CD14-positive monocyte (primary cell): ENCODE data around the gene GAPVD1. TPM values are rescaled to one million over a fixed set of nuclear protein-coding genes. Genes with fewer than 3 reads are reported as not detected.

Experiments used
- DNase-seq, 3 donors: peaks; one replicate each; pipeline ENCODE4 v3.0.0-alpha.2; 2011 to 2022
- H2AFZ ChIP-seq: 2 replicates; pipeline ENCODE4 v1.6.0; 2012; ENCODE audit warnings: mild to moderate bottlenecking, low read depth, low read length, inconsistent platforms; ENCODE audit not compliant: insufficient read depth, poor library complexity, severe bottlenecking
- H3K27ac ChIP-seq, 2 donors: 1 replicate in 1 of 2; 2 replicates in 1 of 2; pipeline ENCODE4 v1.5.1; 2012 to 2013; ENCODE audit warnings: low read length in 2 of 2, control low read depth in 1 of 2, inconsistent platforms in 1 of 2, low read depth in 1 of 2, mild to moderate bottlenecking in 1 of 2
- H3K27me3 ChIP-seq, 2 donors: one replicate each; pipeline versions ENCODE4 v1.6.0 to v1.6.1; 2011 to 2013; ENCODE audit warnings: low read length in 2 of 2; ENCODE audit not compliant: control insufficient read depth in 2 of 2, insufficient read depth in 2 of 2
- H3K36me3 ChIP-seq, 2 donors: replicated peaks in 1 of 2; 1 replicate in 1 of 2; 2 replicates in 1 of 2; pipeline versions ENCODE4 v1.5.1 to v1.6.1; 2012 to 2013; ENCODE audit warnings: low read length in 2 of 2, control low read depth in 1 of 2, inconsistent platforms in 1 of 2, mild to moderate bottlenecking in 1 of 2; ENCODE audit not compliant: insufficient read depth in 2 of 2, control insufficient read depth in 1 of 2
- H3K4me1 ChIP-seq, 2 donors: 1 replicate in 1 of 2; 2 replicates in 1 of 2; pipeline versions ENCODE4 v1.5.1 to v1.6.1; 2012 to 2013; ENCODE audit warnings: low read length in 2 of 2, control low read depth in 1 of 2, inconsistent platforms in 1 of 2, mild to moderate bottlenecking in 1 of 2, moderate library complexity in 1 of 2; ENCODE audit not compliant: insufficient read depth in 2 of 2, control insufficient read depth in 1 of 2
- H3K4me2 ChIP-seq: replicated peaks from 2 replicates; pipeline ENCODE3; 2012; ENCODE audit warnings: low read length, moderate library complexity, mild to moderate bottlenecking; ENCODE audit not compliant: poor library complexity, severe bottlenecking; ENCODE audit errors: extremely low read depth
- H3K4me3 ChIP-seq, 3 experiments: fragments of 200-600 bp in 1 of 3; sonication (generic) in 1 of 3; replicated peaks in 1 of 3; 1 replicate in 2 of 3; 2 replicates in 1 of 3; pipeline ENCODE4 v1.5.1; 2011 to 2013; ENCODE audit warnings: low read length in 3 of 3, mild to moderate bottlenecking in 3 of 3, control low read depth in 2 of 3, low read depth in 2 of 3, inconsistent platforms in 1 of 3, moderate library complexity in 1 of 3
- H3K79me2 ChIP-seq: 2 replicates; pipeline ENCODE4 v1.6.0; 2012; ENCODE audit warnings: mild to moderate bottlenecking, control low read depth, inconsistent platforms, low read length, moderate library complexity; ENCODE audit not compliant: insufficient read depth
- H3K9ac ChIP-seq: 2 replicates; pipeline ENCODE4 v1.6.0; 2017; ENCODE audit warnings: low read length, mild to moderate bottlenecking; ENCODE audit not compliant: insufficient read depth, poor library complexity, severe bottlenecking
- H3K9me3 ChIP-seq, 2 donors: replicated peaks in 1 of 2; 1 replicate in 1 of 2; 2 replicates in 1 of 2; pipeline versions ENCODE4 v1.5.1 to v1.6.1; 2012 to 2013; ENCODE audit warnings: low read length in 2 of 2, control low read depth in 1 of 2; ENCODE audit not compliant: control insufficient read depth in 1 of 2, insufficient read depth in 1 of 2
- H4K20me1 ChIP-seq: 2 replicates; pipeline ENCODE4 v1.6.0; 2012; ENCODE audit warnings: mild to moderate bottlenecking, low read length, control low read depth, moderate library complexity; ENCODE audit not compliant: insufficient read depth
- H3K27ac Mint-ChIP-seq, 7 donors: one replicate each; pipeline ENCODE4 v1.8.0; 2020; ENCODE audit warnings: mild to moderate bottlenecking in 7 of 7, mixed read lengths in 7 of 7, moderate library complexity in 6 of 7, inconsistent platforms in 2 of 7
- H3K27me3 Mint-ChIP-seq, 3 donors: one replicate each; pipeline ENCODE4 v1.8.0; 2021 to 2022; ENCODE audit warnings: low read depth in 3 of 3, mild to moderate bottlenecking in 3 of 3, mixed read lengths in 3 of 3, moderate library complexity in 3 of 3, inconsistent platforms in 1 of 3
- H3K36me3 Mint-ChIP-seq, 2 donors: one replicate each; pipeline ENCODE4 v1.8.0; 2020; ENCODE audit warnings: mixed read lengths in 2 of 2, inconsistent platforms in 1 of 2, mild to moderate bottlenecking in 1 of 2
- H3K4me1 Mint-ChIP-seq: one replicate; pipeline ENCODE4 v1.8.0; 2020; ENCODE audit warnings: mild to moderate bottlenecking, mixed read lengths
- H3K4me3 Mint-ChIP-seq, 2 donors: one replicate each; pipeline ENCODE4 v1.8.0; 2020; ENCODE audit warnings: mild to moderate bottlenecking in 2 of 2, mixed read lengths in 2 of 2, moderate library complexity in 1 of 2
- H3K9me3 Mint-ChIP-seq, 7 donors: one replicate each; pipeline ENCODE4 v1.8.0; 2020 to 2022; ENCODE audit warnings: mixed read lengths in 7 of 7, mild to moderate bottlenecking in 6 of 7, moderate library complexity in 6 of 7, inconsistent platforms in 2 of 7
- CTCF ChIP-seq: fragments of 200-600 bp; IDR thresholded peaks from one replicate; pipeline ENCODE4 v1.8.0; 2022; ENCODE audit warnings: antibody characterized with exemption, mild to moderate bottlenecking
- WGBS: methylation state at CpG from one replicate; pipeline ENCODE4 v1.1.5; 2013; ENCODE audit warnings: missing lambda C conversion rate; ENCODE audit not compliant: insufficient coverage; 5-methylcytosine and 5-hydroxymethylcytosine counted together
- intact Hi-C, 2 donors: fragments of 100-400 bp; cut with micrococcal nuclease; formaldehyde crosslinking; loops; one replicate each; pipeline versions ENCODE4 v1.15.0 to v1.15.1; 2023
- polyA plus RNA-seq, 3 donors: library from polyadenylated mRNA; depleted of rRNA in 1 of 3; unstranded in 2 of 3; stranded (reverse) in 1 of 3; fragments of 300-500 nt in 2 of 3; fragments of >200 nt in 1 of 3; fragmentation: Illumina TruSeq in 2 of 3; gene quantifications; 1 replicate in 2 of 3; 2 replicates in 1 of 3; pipeline ENCODE4 v1.2.3, GENCODE V29; 2012 to 2021

Gene GAPVD1
- polyA plus RNA-seq, 3 donors: 18.7 to 49.2 (median 30.5) TPM

DNA sequence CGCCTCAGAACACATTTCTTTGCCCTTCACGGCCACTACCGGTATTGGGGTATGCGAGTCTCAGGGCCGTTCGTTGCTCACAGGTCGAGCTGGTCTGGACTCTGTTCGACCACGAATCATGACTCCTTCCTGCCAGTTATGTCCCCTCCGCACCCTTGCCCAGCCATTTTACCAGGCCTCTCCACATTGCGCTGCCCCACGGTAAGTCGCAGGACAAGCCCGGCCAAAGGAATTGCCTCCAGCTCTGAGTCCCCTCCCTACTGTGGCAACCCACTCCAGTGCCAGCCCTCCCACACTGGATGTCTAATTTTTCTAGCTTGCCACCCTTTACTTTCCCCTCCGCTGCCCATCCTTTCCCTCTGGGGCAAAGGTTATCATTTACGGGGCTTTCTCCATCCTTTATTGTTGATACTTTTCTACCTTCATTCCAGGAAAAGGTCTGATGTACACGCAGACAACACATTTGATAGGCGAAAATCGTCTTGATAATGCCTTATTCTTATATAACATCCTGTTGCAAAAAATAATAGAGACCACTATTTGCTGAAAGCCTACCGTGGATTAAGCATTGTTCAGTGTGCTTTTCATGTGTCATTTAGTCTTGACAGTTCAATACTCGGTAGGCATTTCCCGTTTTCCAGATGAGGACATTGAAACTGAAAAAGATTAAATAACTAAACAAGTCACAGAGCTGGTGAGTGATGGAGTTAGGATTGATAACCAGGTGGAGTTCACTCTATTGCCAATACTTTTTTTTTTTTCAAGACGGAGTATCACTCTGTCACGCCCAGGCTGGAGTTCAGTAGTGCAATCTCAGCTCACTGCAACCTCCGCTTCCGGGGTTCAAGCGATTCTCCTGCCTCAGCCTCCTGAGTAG, 19.5 kb upstream of the GAPVD1 start:
- no peaks in the 10 kb centered on the region for H3K27me3 Mint-ChIP-seq
- H3K4me3 ChIP-seq: peak overlapping the region; percentile 61 to 97 (median 63)
- peak in 1 of 3 donors; percentile 33 for DNase-seq
- peak overlapping the region; percentile 99 for H3K4me3 Mint-ChIP-seq
- H3K4me1 ChIP-seq: peaks cover 40 to 71% of the 10 kb centered on the region in 2 donors
- H3K36me3 ChIP-seq: peaks cover 24 to 29% of the 10 kb centered on the region in 2 donors
- H3K9ac ChIP-seq: peak overlapping the region; percentile 99
- no peaks in the 10 kb centered on the region for H3K27me3 ChIP-seq
- H3K27ac Mint-ChIP-seq: peak overlapping the region; percentile 99 to 100 (median 100)
- H3K79me2 ChIP-seq: peaks cover 52% of the 10 kb centered on the region
- peaks cover 40% of the 10 kb centered on the region for H4K20me1 ChIP-seq
- peak overlapping the region; percentile 98 for H3K4me2 ChIP-seq
- H3K4me1 Mint-ChIP-seq: peaks cover 52% of the 10 kb centered on the region
- no peak for TF ChIP-seq CTCF
- peak overlapping the region; percentile 91 for H2AFZ ChIP-seq
- H3K9me3 ChIP-seq: no peaks in the 10 kb centered on the region
- peaks cover 0 to 3% (median 0%) of the 10 kb centered on the region in 7 donors for H3K9me3 Mint-ChIP-seq
- 3% methylated on average over 16 of the region's 27 CpGs for WGBS
- intact Hi-C loops: loop anchor here (2.0 to 5.0 kb wide), 3 partner anchors 19 to 55 kb away; partner anchors contain the start of genes GAPVD1 (in 2 of the 2) and PPP6C (in 2 of the 2)
- H3K27ac ChIP-seq: peak overlapping the region; percentile 95 to 99
- H3K36me3 Mint-ChIP-seq: peaks cover 32 to 34% of the 10 kb centered on the region in 2 donors

DNA sequence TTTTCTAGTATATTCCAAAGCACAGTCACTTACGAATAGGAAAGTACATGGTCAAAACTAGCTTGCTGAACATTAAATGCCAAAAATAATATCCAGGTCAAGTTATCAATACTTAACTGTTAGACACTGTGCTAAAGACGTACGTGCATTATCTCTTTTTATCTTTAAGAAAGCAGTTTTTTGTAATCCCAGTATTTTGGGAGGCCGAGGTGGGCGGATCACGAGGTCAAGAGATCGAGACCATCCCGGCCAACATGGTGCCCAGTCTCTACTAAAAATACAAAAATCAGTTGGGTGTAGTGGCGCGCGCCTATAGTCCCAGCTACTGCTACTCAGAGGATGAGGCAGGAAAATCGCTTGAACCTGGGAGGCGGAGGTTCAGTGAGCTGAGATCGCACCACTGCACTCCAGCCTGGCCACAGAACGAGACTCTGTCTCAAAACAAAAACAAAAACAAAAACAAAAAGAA, 17.8 kb upstream of the GAPVD1 start:
- H3K4me3 Mint-ChIP-seq: no peak overlapping the region
- Histone ChIP-seq H2AFZ (no peak overlapping the region), H3K9me3 (no peaks in the 10 kb centered on the region), H4K20me1 (peaks cover 23% of the 10 kb centered on the region), H3K36me3 (peaks cover 7 to 12% of the 10 kb centered on the region in 2 donors), H3K27me3 (no peaks in the 10 kb centered on the region), H3K4me1 (peaks cover 35 to 54% of the 10 kb centered on the region in 2 donors), H3K27ac (peak overlapping the region in 1 of 2 donors; percentile 50), H3K79me2 (peaks cover 35% of the 10 kb centered on the region), H3K4me3 (no peak overlapping the region), H3K9ac (no peak overlapping the region), H3K4me2 (no peak overlapping the region)
- intact Hi-C loops: loop anchor here in 1 of 2 donors (5.0 kb wide), 1 partner anchor 57 kb away; the partner anchor contains the start of gene PPP6C
- no peak for DNase-seq
- H3K27me3 Mint-ChIP-seq: no peaks in the 10 kb centered on the region
- no peak for TF ChIP-seq CTCF
- H3K36me3 Mint-ChIP-seq: peaks cover 16 to 17% of the 10 kb centered on the region in 2 donors
- peaks cover 0 to 3% (median 0%) of the 10 kb centered on the region in 7 donors for H3K9me3 Mint-ChIP-seq
- peak overlapping the region; percentile 74 to 99 (median 84) for H3K27ac Mint-ChIP-seq
- peaks cover 40% of the 10 kb centered on the region for H3K4me1 Mint-ChIP-seq
- 99% methylated on average over 12 of the region's 15 CpGs for WGBS
